Stimulated activated naive CD8-positive, alpha-beta T cell treated with anti-CD3 and anti-CD28 coated beads, Interleukin-15, Interleukin-2, amounts not matched to agents 100 U/mL and 50 U/mL, for 24 hours (primary cell): Measurements from ENCODE around the gene STK36.

Experiments
- ATAC-seq: fragments of 150-1000 bp; cut with Tn5 transposase; one replicate; pipeline ENCODE4 v1.10.0; 2021
- DNase-seq: peaks from one replicate; pipeline ENCODE4 v3.0.0; 2021

Gene STK36

GRCh38 chr2:218663901-218664300 is 8.0 kb upstream of the STK36 start:
- no peak for ATAC-seq
- DNase-seq, result no peak

GRCh38 chr2:218664653-218665052 is 7.2 kb upstream of the STK36 start:
- no peak for DNase-seq
- no peak for ATAC-seq

- DNase-seq (no peak), ATAC-seq (peak; percentile 6)
Observed at GRCh38 chr2:218671097-218671653, 711 bp upstream of the STK36 start.

- no peak for ATAC-seq
- DNase-seq, result no peak
Observed at GRCh38 chr2:218679119-218679518, 7.2 kb downstream of the STK36 start.

GRCh38 chr2:218680061-218680460 is 8.2 kb downstream of the STK36 start:
- ATAC-seq (no peak), DNase-seq (no peak)

- DNase-seq (peak; percentile 16), ATAC-seq (peak; percentile 89)
Observed at GRCh38 chr2:218687400-218688060, 15.6 kb downstream of the STK36 start.

GRCh38 chr2:218691234-218691633 is 19.3 kb downstream of the STK36 start:
- DNase-seq, result no peak
- ATAC-seq, result no peak

GRCh38 chr2:218694405-218695145 is 22.7 kb downstream of the STK36 start:
- DNase-seq (no peak), ATAC-seq (no peak)

- ATAC-seq, result no peak
- no peak for DNase-seq
Observed at GRCh38 chr2:218698885-218699284, 27.0 kb downstream of the STK36 start.

- ATAC-seq, result no peak
Observed at GRCh38 chr2:218701806-218702205, 29.9 kb downstream of the STK36 start.

GRCh38 chr2:218703341-218703740 is 31.5 kb downstream of the STK36 start:
- ATAC-seq (no peak), DNase-seq (no peak)

More at GRCh38 chr2:218701806-218702205, 29.9 kb downstream of the STK36 start:
- no peak for DNase-seq

- no peak for ATAC-seq
- DNase-seq, result no peak
Observed at GRCh38 chr2:218708086-218708485, 36.2 kb downstream of the STK36 start.

- DNase-seq (no peak), ATAC-seq (no peak)
Observed at GRCh38 chr2:218709908-218710307, 38.0 kb downstream of the STK36 start.

GRCh38 chr2:218710334-218710686 is 38.4 kb downstream of the STK36 start:
- no peak for ATAC-seq
- no peak for DNase-seq

GRCh38 chr2:218710687-218711549 is 39.0 kb downstream of the STK36 start, which contains the start of gene TTLL4:
Gene TTLL4 (plus strand): TSS chr2:218710835. CDS start chr2:218737677, 26,842 bp downstream.
- DNase-seq, result peak; percentile 99
- peak; percentile 98 for ATAC-seq

- DNase-seq (no peak), ATAC-seq (no peak)
Observed at GRCh38 chr2:218711550-218711929, 39.7 kb downstream of the STK36 start.

GRCh38 chr2:218713922-218714321 is 42.0 kb downstream of the STK36 start:
- no peak for ATAC-seq
- DNase-seq, result no peak

- ATAC-seq, result no peak
Observed at GRCh38 chr2:218716070-218716469, 44.2 kb downstream of the STK36 start.

GRCh38 chr2:218717262-218717661 is 45.4 kb downstream of the STK36 start:
- DNase-seq (no peak), ATAC-seq (no peak)

More at GRCh38 chr2:218716070-218716469, 44.2 kb downstream of the STK36 start:
- no peak for DNase-seq

GRCh38 chr2:218718058-218718457 is 46.2 kb downstream of the STK36 start:
- ATAC-seq (no peak), DNase-seq (no peak)

- DNase-seq (no peak), ATAC-seq (no peak)
Observed at GRCh38 chr2:218719457-218719856, 47.6 kb downstream of the STK36 start.
